ENCODE results near the gene LRRC43.
"Not testable (repeated sequence)": the region's sequence is repeated elsewhere in the genome, so short reads cannot be mapped to it uniquely, and the experiment has no call there.

Gene LRRC43

DNA sequence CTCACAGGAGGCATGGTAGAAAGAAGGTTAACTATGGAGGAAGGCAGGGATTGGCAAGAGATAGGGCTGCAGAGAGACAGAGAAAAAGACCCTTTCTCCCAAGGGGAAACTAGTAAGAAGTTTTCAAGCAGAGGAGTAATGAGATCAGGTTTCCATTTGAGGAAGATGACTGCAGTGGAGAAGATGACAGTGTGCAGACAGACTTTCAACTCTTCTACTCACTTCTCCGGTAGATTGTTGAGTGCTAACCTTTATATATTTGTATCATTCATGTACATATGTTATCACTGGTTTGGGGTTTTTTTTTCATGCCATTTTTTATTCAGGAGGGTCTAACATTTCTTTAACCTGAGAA lies 14.7 kb downstream of the LRRC43 start:
- DNase-seq: no peak

DNA sequence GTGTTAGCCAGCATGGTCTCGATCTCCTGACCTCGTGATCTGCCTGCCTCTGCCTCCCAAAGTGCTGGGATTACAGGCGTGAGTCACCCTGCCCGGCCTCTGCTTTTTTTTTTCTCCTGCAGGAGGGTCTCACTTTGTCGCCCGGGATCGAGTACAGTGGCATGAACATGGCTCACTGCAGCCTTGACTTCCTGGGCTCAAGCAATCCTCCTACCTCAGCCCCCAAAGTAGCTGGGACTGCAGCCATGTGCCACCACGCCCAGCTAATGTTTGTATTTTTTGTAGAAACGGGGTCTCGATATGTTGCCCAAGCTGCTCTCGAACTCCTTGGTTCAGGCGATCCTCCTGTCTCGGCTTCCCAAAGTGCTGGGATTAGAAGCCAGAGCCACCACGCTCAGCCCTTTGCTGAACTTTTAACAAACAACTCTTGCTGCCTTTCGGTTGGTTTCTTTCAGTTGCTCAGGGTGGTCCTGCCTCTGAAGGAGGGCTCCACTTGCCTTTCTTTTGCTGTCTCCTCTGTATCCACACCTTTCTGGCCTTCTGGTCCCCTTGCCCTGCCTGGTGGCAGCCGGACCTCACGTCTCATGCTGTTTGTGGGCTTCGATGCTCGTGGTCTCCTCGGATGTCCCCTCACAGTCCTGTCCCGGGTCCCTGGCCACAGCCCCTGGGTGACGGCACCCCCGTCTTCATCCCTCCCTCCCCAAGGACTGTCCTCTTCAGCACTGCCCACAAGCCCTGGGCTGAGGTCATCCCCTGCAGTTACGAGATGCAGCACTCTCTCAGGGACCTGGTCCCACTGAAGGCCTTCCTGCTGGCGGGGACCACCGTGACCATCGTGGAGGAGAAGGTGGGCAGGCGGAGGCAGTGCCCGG lies 16.8 kb downstream of the LRRC43 start:
- DNase-seq: no peak

- no peak for DNase-seq
Observed at GRCh38 chr12:122200541-122201175, 17.7 kb downstream of the LRRC43 start.

GRCh38 chr12:122201381-122201780 lies 18.5 kb downstream of the LRRC43 start:
- DNase-seq: no peak

DNA sequence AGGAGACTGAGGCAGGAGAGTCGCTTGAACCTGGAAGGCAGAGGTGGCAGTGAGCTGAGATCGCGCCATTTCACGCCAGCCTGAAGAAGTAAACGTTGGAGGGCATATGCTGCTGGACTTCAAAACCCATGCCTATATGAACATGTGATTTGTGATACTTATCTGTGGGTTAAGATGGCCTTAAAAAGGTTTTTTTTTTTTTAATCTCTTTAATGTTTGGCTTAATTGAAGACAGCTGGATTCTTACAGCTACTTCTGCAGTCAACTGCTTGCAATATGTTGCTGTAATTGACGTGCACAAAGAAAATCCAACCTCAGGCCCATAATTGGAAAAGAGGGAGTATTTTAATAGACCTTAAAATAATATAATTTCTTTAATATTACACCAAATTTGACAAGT lies 19.1 kb downstream of the LRRC43 start:
- no peak for DNase-seq

- not testable (repeated sequence) for DNase-seq
Observed at GRCh38 chr12:122202811-122203210, 19.9 kb downstream of the LRRC43 start.

DNA sequence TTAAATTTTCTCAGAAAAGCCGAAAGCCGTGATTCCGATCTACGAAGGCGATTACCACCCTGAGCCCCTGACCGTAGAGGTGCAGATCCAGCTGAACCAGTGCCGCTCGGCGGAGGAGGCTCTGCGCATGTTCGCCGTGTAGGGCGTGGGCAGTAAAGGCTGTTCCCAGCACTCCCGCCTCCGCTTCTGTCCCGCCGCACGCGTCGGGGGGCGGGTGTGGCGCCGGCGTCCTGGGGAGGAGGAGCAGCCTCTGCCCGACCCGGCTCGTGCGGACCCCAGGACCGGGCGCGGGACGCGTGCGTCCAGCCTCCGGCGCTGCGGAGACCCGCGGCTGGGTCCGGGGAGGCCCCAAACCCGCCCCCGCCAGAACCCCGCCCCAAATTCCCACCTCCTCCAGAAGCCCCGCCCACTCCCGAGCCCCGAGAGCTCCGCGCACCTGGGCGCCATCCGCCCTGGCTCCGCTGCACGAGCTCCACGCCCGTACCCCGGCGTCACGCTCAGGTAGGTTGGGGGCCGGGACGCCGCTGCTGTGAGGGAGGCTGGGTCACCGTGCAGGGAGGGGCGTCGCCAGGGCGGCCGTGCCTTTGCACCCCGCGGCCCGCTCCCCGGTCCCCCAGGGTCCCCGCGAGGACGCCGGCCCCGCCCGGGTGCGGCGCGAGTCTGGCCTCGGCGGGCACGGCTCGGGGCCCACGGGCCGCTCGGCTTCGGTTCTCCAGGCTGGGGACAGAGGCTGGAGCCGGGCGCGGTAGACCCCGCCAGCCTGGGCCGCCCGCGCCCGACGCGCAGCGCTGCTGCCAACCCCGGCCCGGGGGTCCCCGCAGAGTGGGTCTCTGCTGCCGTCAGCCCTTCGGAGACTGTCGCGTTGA lies 20.6 kb downstream of the LRRC43 start, which contains the start of gene B3GNT4:
TSS of gene B3GNT4 (plus strand) at position 409 of the 866 bp plus-strand sequence. CDS start 910 bp downstream, outside the sequence.
- peak; percentile 59 for DNase-seq

DNA sequence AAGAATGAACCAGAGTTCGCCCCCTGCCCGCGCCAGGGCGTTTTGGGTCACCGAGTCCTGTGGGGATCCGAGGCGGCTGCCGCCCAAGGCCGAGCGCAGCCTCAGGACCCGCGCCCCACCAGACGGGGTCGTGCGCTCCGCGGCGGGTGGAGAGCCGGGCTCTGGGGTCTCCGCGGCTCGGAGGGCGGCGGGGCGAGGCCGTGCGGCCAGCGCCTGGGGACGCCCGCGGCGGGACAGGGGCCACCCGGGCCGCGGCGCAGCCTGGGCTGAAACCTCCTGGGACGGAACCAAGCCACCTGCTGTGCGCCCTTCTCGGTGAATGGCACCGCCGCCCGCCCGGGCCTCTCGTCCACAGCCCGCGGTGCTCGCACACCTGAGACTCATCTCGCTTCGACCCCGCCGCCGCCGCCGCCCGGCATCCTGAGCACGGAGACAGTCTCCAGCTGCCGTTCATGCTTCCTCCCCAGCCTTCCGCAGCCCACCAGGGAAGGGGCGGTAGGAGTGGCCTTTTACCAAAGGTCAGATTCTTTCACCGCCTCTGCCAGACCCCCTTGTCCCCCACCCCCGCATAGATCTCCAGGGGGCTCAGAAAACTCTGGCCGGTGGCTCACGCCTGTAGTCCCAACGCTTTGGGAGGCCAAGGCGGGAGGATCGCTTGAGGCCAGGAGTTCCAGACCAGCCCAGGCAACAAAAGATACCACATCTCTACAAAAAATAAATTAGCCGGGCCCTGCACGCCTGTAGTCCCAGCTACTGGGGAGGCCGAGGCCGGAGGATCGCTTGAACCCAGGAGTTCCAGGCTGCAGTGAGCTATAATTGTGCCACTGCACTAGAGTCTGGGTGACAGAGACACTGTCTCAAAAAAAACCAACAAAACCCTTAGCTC lies 21.5 kb downstream of the LRRC43 start:
- no peak for DNase-seq

GRCh38 chr12:122205053-122205925 lies 22.4 kb downstream of the LRRC43 start:
- DNase-seq: no peak

DNA sequence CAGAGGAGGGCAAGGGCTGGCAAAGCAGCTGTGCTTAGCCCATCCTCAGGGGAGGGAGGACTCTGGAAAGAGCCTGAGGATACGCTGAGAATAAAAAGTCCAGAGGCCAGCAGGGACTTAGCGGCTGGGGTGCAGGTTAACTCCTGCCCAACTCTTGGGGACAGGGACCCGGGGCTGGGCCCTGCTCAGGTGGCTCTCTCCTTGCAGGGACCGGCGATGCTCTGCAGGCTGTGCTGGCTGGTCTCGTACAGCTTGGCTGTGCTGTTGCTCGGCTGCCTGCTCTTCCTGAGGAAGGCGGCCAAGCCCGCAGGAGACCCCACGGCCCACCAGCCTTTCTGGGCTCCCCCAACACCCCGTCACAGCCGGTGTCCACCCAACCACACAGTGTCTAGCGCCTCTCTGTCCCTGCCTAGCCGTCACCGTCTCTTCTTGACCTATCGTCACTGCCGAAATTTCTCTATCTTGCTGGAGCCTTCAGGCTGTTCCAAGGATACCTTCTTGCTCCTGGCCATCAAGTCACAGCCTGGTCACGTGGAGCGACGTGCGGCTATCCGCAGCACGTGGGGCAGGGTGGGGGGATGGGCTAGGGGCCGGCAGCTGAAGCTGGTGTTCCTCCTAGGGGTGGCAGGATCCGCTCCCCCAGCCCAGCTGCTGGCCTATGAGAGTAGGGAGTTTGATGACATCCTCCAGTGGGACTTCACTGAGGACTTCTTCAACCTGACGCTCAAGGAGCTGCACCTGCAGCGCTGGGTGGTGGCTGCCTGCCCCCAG lies 23.4 kb downstream of the LRRC43 start:
- DNase-seq: no peak

DNA sequence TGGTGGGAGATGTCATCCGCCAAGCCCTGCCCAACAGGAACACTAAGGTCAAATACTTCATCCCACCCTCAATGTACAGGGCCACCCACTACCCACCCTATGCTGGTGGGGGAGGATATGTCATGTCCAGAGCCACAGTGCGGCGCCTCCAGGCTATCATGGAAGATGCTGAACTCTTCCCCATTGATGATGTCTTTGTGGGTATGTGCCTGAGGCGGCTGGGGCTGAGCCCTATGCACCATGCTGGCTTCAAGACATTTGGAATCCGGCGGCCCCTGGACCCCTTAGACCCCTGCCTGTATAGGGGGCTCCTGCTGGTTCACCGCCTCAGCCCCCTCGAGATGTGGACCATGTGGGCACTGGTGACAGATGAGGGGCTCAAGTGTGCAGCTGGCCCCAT lies 24.1 kb downstream of the LRRC43 start:
- no peak for DNase-seq

- DNase-seq: no peak
Observed at GRCh38 chr12:122207391-122207790, 24.5 kb downstream of the LRRC43 start.

DNA sequence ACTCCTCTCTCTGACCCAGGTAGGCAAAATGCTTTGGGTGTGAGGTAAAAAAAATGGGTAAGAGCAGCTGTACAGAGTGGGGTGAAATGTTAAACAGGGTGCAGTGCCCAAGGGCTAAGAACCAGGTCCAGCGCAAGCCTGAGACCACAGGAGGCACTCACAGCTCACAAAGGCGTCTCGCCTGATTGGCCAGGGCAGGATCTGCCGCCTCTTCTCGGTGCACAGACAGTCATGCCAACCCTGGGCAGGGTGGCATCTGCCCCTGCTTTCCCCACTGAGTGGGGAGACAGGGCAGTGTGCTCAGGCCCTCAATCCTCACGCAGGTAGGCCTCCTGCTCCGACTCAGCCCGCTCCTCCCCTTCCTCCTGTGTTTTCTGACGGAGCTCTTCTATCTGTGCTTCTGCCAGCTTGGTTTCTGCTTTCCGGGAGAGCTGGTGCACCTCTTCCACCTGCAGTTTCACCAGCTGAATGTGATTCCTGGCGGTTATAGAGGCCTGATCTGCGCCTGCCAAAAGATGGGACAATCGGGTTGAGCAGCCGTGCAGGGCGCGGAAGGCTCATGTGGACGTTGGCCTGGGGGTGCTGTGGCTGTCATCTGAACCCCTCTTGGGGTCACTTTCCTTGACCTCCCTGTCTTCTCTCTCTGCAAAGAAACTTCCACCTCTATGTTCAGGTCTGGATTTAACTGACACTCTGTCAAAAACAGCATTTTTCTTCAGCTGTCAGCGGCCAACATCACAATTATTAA lies 25.3 kb downstream of the LRRC43 start:
- no peak for DNase-seq

GRCh38 chr12:122215771-122216170 lies 32.8 kb downstream of the LRRC43 start:
- DNase-seq: no peak

GRCh38 chr12:122216445-122216844 lies 33.5 kb downstream of the LRRC43 start:
- DNase-seq: no peak

- DNase-seq: peak; percentile 100
Observed at GRCh38 chr12:122225683-122226365, 42.9 kb downstream of the LRRC43 start, which contains the start of gene DIABLO. TSS of gene DIABLO (minus strand) at chr12:122226052. CDS start at chr12:122226014, 38 bp downstream.

DNA sequence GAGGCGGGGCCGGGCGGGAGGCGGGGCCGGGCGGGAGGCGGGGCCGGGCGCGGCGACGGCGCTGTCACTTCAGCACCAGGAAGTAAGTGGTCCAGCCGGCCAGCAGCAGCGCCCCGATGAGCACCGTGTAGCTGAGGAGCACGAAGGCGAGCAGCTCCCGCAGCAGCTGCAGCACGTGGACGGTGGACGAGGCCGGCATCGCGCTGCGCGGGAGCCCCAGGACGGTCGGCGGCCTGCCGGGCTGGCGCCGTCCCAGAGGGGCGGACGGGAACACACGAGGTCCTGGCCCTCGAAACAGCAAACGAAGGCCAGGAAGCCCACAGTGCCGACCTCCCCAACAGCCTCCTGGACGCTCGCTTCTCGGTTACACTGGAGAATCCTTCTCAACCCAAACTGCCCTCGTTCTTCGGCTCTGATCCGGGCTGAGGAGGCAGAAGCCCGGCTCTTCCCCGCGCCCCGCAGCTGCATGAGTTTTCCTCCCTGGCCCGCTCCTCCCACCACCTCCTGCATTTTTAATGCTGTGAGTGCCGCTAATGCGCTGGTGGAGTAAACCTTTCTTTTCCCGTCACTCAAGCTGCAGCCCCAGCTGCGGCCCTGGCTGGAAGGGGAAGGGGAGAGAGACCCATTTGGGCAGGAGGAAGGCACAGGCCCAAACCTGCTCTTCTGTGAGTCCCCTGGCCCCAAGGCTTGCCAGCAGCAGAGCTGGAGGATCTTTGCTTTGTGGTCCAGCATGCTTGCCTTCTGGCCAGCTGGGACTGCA lies 43.6 kb downstream of the LRRC43 start:
- DNase-seq: no peak

DNA sequence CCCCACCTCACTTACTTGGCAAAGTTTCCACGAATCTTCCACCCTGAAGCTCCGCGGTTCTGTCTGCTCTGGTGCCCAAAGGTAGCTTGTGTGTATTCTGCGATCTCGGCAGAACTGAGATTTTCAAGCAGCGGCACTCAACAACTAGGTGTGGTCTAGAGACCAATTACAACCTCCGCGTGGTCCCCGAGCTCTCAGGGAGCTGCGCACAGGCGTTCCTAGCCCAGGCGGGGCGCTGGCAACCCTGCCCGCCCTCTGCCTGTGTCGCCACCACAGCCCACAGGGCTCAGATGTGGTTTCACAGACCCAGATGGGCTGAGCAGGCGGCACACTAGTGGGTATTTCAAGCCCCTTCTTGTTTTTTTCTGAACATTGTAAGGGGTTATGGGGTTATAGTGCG lies 44.4 kb downstream of the LRRC43 start:
- DNase-seq: peak; percentile 29
